GM12891 (cell line): Measurements from ENCODE around the gene ZPR1.

Source experiments
- POLR2A ChIP-seq: IDR thresholded peaks from 2 replicates; pipeline ENCODE4 v1.6.1; 2011; ENCODE audit warnings: low read depth, low read length, control low read depth
- POLR2AphosphoS5 ChIP-seq: IDR thresholded peaks from 2 replicates; pipeline ENCODE4 v1.6.1; 2011; ENCODE audit warnings: low read depth, low read length, control low read depth
- SPI1 ChIP-seq: IDR thresholded peaks from 2 replicates; pipeline ENCODE4 v1.6.1; 2011; ENCODE audit warnings: low read depth, low read length, control low read depth
- TAF1 ChIP-seq: IDR thresholded peaks from 2 replicates; pipeline ENCODE4 v1.6.1; 2011; ENCODE audit warnings: low read depth, low read length, control low read depth

DNA sequence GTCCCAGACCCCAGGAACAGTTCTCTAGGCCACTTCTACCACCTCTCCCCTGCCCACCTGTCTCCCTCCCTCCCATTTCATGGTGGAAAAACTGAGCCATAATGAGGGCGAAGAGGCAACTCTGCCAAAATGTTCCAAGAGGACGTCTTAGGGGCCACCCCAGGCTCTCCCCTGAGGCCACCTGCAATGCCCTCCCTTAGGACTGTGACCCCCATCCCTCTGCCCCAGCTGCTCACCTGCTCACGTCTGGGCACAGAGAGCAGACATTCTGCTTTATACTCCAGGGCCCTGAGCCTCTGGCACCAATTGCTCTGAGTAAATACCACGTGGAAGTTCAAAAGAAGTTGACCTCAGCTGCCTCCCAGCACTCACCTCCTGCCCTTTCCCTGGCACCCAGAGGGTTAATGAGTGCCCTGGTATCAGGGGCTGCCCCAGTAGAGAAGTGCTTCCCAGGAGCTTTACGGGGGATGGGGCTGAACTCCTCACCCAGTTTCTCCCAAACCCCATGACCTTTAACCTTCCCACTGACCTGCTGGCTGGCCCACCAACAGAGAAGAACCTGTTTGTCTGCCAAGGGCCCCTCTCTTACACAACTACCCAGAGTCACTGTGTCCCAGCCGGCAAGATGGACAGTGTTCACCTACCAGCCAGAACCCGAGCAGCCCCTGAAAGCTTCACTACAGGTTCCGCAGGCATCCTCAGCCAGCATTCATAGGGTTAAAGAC is 4.5 kb upstream of the ZPR1 start:
- TF ChIP-seq POLR2AphosphoS5 (no peak), SPI1 (no peak), POLR2A (no peak), TAF1 (no peak)
